HCT116 (cell line): Measurements from ENCODE around the gene SOCS3. TPM values are rescaled to one million over a fixed set of nuclear protein-coding genes. Genes with fewer than 3 reads are reported as not detected.

Source experiments
- ATAC-seq: fragments of 200-7000 bp; cut with Tn5 transposase; 2 replicates; pipeline ENCODE4 v1.9.1; 2020; ENCODE audit warnings: mild to moderate bottlenecking, moderate library complexity
- BruUV-seq: library from RNA; stranded (reverse); fragments of 400-500 nt; replicated peaks from 2 replicates; lab custom pipeline; 2021; lab: Mats Ljungman, UMichigan
- CTCF ChIA-PET: fragments of 300-600 bp; sonication (Branson Sonifier 250); formaldehyde crosslinking; loops from one replicate; lab custom pipeline; 2021; ENCODE audit warnings: antibody characterized with exemption; lab: Charles Lee
- POLR2A ChIA-PET: fragments of 300-600, 350-600 bp; sonication (Branson Sonifier 250); formaldehyde crosslinking; loops from one replicate; lab custom pipeline; 2021; ENCODE audit warnings: antibody characterized with exemption; lab: Charles Lee
- RAD21 ChIA-PET, 2 experiments: fragments of 300-600 bp; sonication (Branson Sonifier 250); formaldehyde crosslinking; loops; one replicate each; lab custom pipeline; 2023; ENCODE audit warnings: low total read pairs in 2 of 2; ENCODE audit not compliant: uncharacterized antibody in 2 of 2, unreplicated experiment in 2 of 2, low non-redundant PET in 1 of 2; lab: Charles Lee
- DNase-seq: peaks from one replicate; pipeline ENCODE4 v3.0.0-alpha.2; 2010; ENCODE audit warnings: low read depth, low spot score
- H2AFZ ChIP-seq: fragments of 200-600 bp; shearing (Covaris generic), sonication (generic); 2 replicates; pipeline ENCODE4 v1.6.1; 2017; ENCODE audit warnings: low read depth, mixed run types, mixed read lengths, antibody characterized with exemption, low read length; ENCODE audit not compliant: poor library complexity, severe bottlenecking
- H3K27ac ChIP-seq: 2 replicates; pipeline ENCODE4 v1.5.1; 2012; ENCODE audit warnings: low read depth, low read length
- H3K27me3 ChIP-seq: fragments of 200-600 bp; sonication (generic); 2 replicates; pipeline ENCODE4 v1.6.1; 2016; ENCODE audit warnings: mixed run types, low read length, mixed read lengths; ENCODE audit not compliant: insufficient read depth
- H3K36me3 ChIP-seq, 2 experiments: fragments of 200-500 bp in 1 of 2; fragments of 200-600 bp in 1 of 2; sonication (Bioruptor generic) in 1 of 2; sonication (generic) in 1 of 2; 2 replicates each; pipeline versions ENCODE4 v1.5.1 to v1.6.1; 2014 to 2016; ENCODE audit warnings: low read length in 2 of 2, inconsistent platforms in 1 of 2, mixed read lengths in 1 of 2, mixed run types in 1 of 2; ENCODE audit not compliant: insufficient read depth in 2 of 2, control insufficient read depth in 1 of 2
- H3K4me1 ChIP-seq, 2 experiments: fragments of 200-600 bp in 1 of 2; sonication (generic) in 1 of 2; 2 replicates each; pipeline versions ENCODE4 v1.5.1 to v1.6.1; 2012 to 2017; ENCODE audit warnings: low read length in 2 of 2, inconsistent platforms in 1 of 2, mild to moderate bottlenecking in 1 of 2, mixed read lengths in 1 of 2, mixed run types in 1 of 2, moderate library complexity in 1 of 2; ENCODE audit not compliant: insufficient read depth in 2 of 2, control insufficient read depth in 1 of 2
- H3K4me2 ChIP-seq: fragments of 200-600 bp; sonication (generic); 2 replicates; pipeline ENCODE4 v1.6.1; 2017; ENCODE audit warnings: mixed run types, low read length, mixed read lengths
- H3K4me3 ChIP-seq, 2 experiments: fragments of 200-600 bp in 1 of 2; sonication (generic) in 1 of 2; replicated peaks in 1 of 2; 2 replicates each; pipeline ENCODE4 v1.5.1; 2011 to 2016; ENCODE audit warnings: low read length in 2 of 2, control low read depth in 1 of 2, low read depth in 1 of 2, mild to moderate bottlenecking in 1 of 2, mixed read lengths in 1 of 2, mixed run types in 1 of 2
- H3K79me2 ChIP-seq: fragments of 200-600 bp; sonication (generic); 2 replicates; pipeline ENCODE4 v1.6.1; 2017; ENCODE audit warnings: mild to moderate bottlenecking, mixed run types, low read length, moderate library complexity, mixed read lengths; ENCODE audit not compliant: insufficient read depth
- H3K9ac ChIP-seq: fragments of 200-600 bp; sonication (generic); 2 replicates; pipeline ENCODE4 v1.6.1; 2016; ENCODE audit warnings: low read length, mixed read lengths
- H3K9me2 ChIP-seq: fragments of 200-600 bp; sonication (generic), shearing (Covaris generic); 2 replicates; pipeline ENCODE4 v1.6.1; 2017; ENCODE audit warnings: mixed run types, mild to moderate bottlenecking, moderate library complexity; ENCODE audit not compliant: insufficient read depth
- H3K9me3 ChIP-seq, 2 experiments: fragments of 200-500 bp in 1 of 2; fragments of 200-600 bp in 1 of 2; sonication (Bioruptor generic) in 1 of 2; sonication (generic) in 1 of 2; 2 replicates each; pipeline ENCODE4 v1.6.1; 2014 to 2017; ENCODE audit warnings: low read length in 2 of 2, mixed read lengths in 2 of 2, inconsistent platforms in 1 of 2, low read depth in 1 of 2, mild to moderate bottlenecking in 1 of 2, mixed run types in 1 of 2, moderate library complexity in 1 of 2; ENCODE audit not compliant: control insufficient read depth in 1 of 2, insufficient read depth in 1 of 2
- H4K20me1 ChIP-seq: fragments of 200-600 bp; sonication (generic), shearing (Covaris generic); 2 replicates; pipeline ENCODE4 v1.6.1; 2017; ENCODE audit warnings: mixed run types, mild to moderate bottlenecking, moderate library complexity; ENCODE audit not compliant: insufficient read depth
- ATF3 ChIP-seq: IDR thresholded peaks from 2 replicates; pipeline ENCODE4 v1.6.1; 2012
- CBX3 ChIP-seq: IDR thresholded peaks from 2 replicates; pipeline ENCODE4 v1.6.1; 2012; ENCODE audit warnings: low read depth
- CEBPB ChIP-seq: IDR thresholded peaks from 2 replicates; pipeline ENCODE4 v1.6.1; 2012; ENCODE audit warnings: low read depth
- EGR1 ChIP-seq: IDR thresholded peaks from 2 replicates; pipeline ENCODE4 v1.6.1; 2012; ENCODE audit warnings: low read depth
- ELF1 ChIP-seq: IDR thresholded peaks from 2 replicates; pipeline ENCODE4 v1.6.1; 2012; ENCODE audit warnings: low read depth, borderline replicate concordance
- EZH2phosphoT487 ChIP-seq: fragments of 200-600 bp; IDR thresholded peaks from 2 replicates; pipeline ENCODE4 v1.6.1; 2018; ENCODE audit warnings: antibody characterized with exemption, borderline replicate concordance
- JUND ChIP-seq: IDR thresholded peaks from 2 replicates; pipeline ENCODE4 v1.6.1; 2012
- MAX ChIP-seq: IDR thresholded peaks from 2 replicates; pipeline ENCODE4 v1.6.1; 2012
- POLR2A ChIP-seq: IDR thresholded peaks from 2 replicates; pipeline ENCODE4 v1.7.0; 2011; ENCODE audit warnings: borderline replicate concordance; ENCODE audit not compliant: insufficient read depth, insufficient read length; ENCODE audit errors: extremely low read depth
- POLR2AphosphoS5 ChIP-seq: IDR thresholded peaks from 2 replicates; pipeline ENCODE4 v1.6.1; 2011; ENCODE audit warnings: mild to moderate bottlenecking, low read depth, low read length, moderate library complexity
- RAD21 ChIP-seq: IDR thresholded peaks from 2 replicates; pipeline ENCODE4 v1.6.1; 2012; ENCODE audit warnings: low read depth, mild to moderate bottlenecking
- SIN3A ChIP-seq: IDR thresholded peaks from 2 replicates; pipeline ENCODE4 v1.6.1; 2012; ENCODE audit warnings: low read depth
- SP1 ChIP-seq: IDR thresholded peaks from 2 replicates; pipeline ENCODE4 v1.6.1; 2012; ENCODE audit warnings: low read depth
- SRF ChIP-seq: IDR thresholded peaks from 2 replicates; pipeline ENCODE4 v1.6.1; 2012; ENCODE audit warnings: low read depth
- TCF7L2 ChIP-seq: IDR thresholded peaks from 2 replicates; pipeline ENCODE4 v1.7.0; 2011; ENCODE audit warnings: borderline replicate concordance, inconsistent platforms; ENCODE audit not compliant: insufficient read depth, insufficient read length; ENCODE audit errors: extremely low read depth
- YY1 ChIP-seq: IDR thresholded peaks from 2 replicates; pipeline ENCODE4 v1.6.1; 2011; ENCODE audit warnings: low read length, low read depth, moderate library complexity, mild to moderate bottlenecking; ENCODE audit not compliant: insufficient replicate concordance; ENCODE audit errors: extremely low read depth
- ZFX ChIP-seq: fragments of 450-650 bp; IDR thresholded peaks from 2 replicates; pipeline ENCODE4 v1.6.1; 2017
- ZNF274 ChIP-seq: fragments of 200-500 bp; sonication (Bioruptor generic); IDR thresholded peaks from 2 replicates; pipeline ENCODE4 v1.6.1; 2014; ENCODE audit warnings: mild to moderate bottlenecking, low read depth, low read length, inconsistent platforms
- intact Hi-C: fragments of 100-400 bp; cut with micrococcal nuclease; formaldehyde crosslinking; loops from 2 replicates; pipeline ENCODE4 v1.10.0; 2022
- total RNA-seq: library from RNA; stranded (reverse); gene quantifications from one replicate; pipeline ENCODE4 v1.2.1, GENCODE V29; 2021; ENCODE audit not compliant: unreplicated experiment
- TF ChIP-seq, protein P1 (sequence below): IDR thresholded peaks from 2 replicates; pipeline ENCODE4 v1.6.1; 2011; ENCODE audit warnings: mild to moderate bottlenecking, low read length, moderate library complexity; ENCODE audit not compliant: insufficient replicate concordance; ENCODE audit errors: extremely low read depth
- TF ChIP-seq, protein P2 (sequence below): IDR thresholded peaks from 2 replicates; pipeline ENCODE4 v1.6.1; 2012; ENCODE audit warnings: low read depth

SOCS3 gene
- total RNA-seq, 1 experiment from 2014 or later: 26.7 TPM

DNA sequence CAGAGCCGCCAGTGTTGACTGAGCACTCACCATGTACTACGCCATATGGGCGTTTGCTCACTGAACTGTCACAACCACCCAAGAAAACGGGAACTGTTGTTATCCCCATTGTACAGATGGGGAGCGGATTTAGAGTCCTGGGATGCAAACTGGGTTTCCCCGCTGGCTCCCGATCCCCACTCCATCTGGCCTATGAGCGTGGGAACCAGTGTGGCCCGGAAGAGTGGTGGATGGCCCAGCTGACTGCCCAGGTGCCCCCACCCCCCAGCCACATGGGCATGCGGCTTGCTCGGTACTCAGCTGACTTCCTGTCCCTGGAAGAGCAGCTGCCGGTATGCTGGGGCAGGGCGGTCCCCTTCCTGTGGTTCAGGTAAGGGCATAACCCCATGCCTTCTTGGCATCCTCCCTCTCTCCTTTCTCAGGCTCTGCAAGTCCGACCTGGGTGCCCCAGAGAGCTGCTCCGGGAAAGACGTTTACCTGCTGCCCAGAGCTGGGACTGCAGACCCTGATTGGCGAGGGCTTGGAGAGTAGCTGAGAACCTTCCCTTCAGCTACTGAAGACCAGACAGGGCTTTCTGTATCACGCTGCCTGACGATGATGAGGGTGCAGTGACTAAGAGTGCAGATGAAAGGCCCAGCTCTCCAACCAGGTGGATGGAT, 16.2 kb downstream of the SOCS3 start:
- H3K4me3 ChIP-seq: peak overlapping the region; percentile 42 to 62
- ChIA-PET CTCF (interaction anchor here (0.8 to 2.4 kb wide), 7 partner anchors 10 to 78 kb away, joined by 3 to 13 read pairs (median 4); partner anchors contain the start of gene SOCS3), POLR2A (interaction anchor here (1.2 to 1.3 kb wide), 2 partner anchors 8 to 14 kb away, joined by 3 to 4 read pairs; no protein-coding TSS in a partner anchor), RAD21 (interaction anchor here (0.8 to 1.8 kb wide), 2 partner anchors 17 to 54 kb away, joined by 3 to 8 read pairs; no protein-coding TSS in a partner anchor)
- H3K4me2 ChIP-seq: peak overlapping the region; percentile 94
- no peaks in the 10 kb centered on the region for H3K9me2 ChIP-seq
- no peaks in the 10 kb centered on the region for H3K27me3 ChIP-seq
- peak overlapping the region; percentile 98 for H3K27ac ChIP-seq
- peaks cover 49 to 88% of the 10 kb centered on the region in 2 experiments for H3K4me1 ChIP-seq
- H3K9ac ChIP-seq: peak overlapping the region; percentile 78
- no peaks in the 10 kb centered on the region for H4K20me1 ChIP-seq
- intact Hi-C loops: loop anchor here (2.0 kb wide), 1 partner anchor 29 kb away; no protein-coding TSS in a partner anchor
- H2AFZ ChIP-seq: peak overlapping the region; percentile 13
- no TSS peak for BruUV-seq
- no peak for DNase-seq
- no peaks in the 10 kb centered on the region for H3K9me3 ChIP-seq
- ATAC-seq: peak; percentile 37
- H3K79me2 ChIP-seq: no peaks in the 10 kb centered on the region
- H3K36me3 ChIP-seq: no peaks in the 10 kb centered on the region
- TF ChIP-seq MAX: peak; percentile 93
- TF ChIP-seq EGR1: no peak
- peak; percentile 66 for TF ChIP-seq SP1
- peak; percentile 8; the same call in 1 of the 2 replicates for TF ChIP-seq POLR2AphosphoS5
- no peak for TF ChIP-seq ZFX
- no peak for TF ChIP-seq ATF3
- no peak for TF ChIP-seq POLR2A
- TF ChIP-seq, protein P1, sequence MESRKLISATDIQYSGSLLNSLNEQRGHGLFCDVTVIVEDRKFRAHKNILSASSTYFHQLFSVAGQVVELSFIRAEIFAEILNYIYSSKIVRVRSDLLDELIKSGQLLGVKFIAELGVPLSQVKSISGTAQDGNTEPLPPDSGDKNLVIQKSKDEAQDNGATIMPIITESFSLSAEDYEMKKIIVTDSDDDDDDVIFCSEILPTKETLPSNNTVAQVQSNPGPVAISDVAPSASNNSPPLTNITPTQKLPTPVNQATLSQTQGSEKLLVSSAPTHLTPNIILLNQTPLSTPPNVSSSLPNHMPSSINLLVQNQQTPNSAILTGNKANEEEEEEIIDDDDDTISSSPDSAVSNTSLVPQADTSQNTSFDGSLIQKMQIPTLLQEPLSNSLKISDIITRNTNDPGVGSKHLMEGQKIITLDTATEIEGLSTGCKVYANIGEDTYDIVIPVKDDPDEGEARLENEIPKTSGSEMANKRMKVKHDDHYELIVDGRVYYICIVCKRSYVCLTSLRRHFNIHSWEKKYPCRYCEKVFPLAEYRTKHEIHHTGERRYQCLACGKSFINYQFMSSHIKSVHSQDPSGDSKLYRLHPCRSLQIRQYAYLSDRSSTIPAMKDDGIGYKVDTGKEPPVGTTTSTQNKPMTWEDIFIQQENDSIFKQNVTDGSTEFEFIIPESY: no peak
- TF ChIP-seq, protein P2, sequence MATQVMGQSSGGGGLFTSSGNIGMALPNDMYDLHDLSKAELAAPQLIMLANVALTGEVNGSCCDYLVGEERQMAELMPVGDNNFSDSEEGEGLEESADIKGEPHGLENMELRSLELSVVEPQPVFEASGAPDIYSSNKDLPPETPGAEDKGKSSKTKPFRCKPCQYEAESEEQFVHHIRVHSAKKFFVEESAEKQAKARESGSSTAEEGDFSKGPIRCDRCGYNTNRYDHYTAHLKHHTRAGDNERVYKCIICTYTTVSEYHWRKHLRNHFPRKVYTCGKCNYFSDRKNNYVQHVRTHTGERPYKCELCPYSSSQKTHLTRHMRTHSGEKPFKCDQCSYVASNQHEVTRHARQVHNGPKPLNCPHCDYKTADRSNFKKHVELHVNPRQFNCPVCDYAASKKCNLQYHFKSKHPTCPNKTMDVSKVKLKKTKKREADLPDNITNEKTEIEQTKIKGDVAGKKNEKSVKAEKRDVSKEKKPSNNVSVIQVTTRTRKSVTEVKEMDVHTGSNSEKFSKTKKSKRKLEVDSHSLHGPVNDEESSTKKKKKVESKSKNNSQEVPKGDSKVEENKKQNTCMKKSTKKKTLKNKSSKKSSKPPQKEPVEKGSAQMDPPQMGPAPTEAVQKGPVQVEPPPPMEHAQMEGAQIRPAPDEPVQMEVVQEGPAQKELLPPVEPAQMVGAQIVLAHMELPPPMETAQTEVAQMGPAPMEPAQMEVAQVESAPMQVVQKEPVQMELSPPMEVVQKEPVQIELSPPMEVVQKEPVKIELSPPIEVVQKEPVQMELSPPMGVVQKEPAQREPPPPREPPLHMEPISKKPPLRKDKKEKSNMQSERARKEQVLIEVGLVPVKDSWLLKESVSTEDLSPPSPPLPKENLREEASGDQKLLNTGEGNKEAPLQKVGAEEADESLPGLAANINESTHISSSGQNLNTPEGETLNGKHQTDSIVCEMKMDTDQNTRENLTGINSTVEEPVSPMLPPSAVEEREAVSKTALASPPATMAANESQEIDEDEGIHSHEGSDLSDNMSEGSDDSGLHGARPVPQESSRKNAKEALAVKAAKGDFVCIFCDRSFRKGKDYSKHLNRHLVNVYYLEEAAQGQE: no peak
- no peak for TF ChIP-seq ZNF274
- TF ChIP-seq CBX3: 0 out of 2 replicates have a peak, but pooled peaks have one; percentile 15
- no peak for TF ChIP-seq RAD21
- no peak for TF ChIP-seq EZH2phosphoT487
- TF ChIP-seq TCF7L2: no peak
- TF ChIP-seq ELF1: no peak
- no peak for TF ChIP-seq SIN3A
- TF ChIP-seq YY1: no peak
- TF ChIP-seq CEBPB: no peak
- no peak for TF ChIP-seq SRF
- TF ChIP-seq JUND: no peak; the same call in 1 of the 2 replicates
